ENCODE results near the gene DEGS2. TPM values are rescaled to one million over a fixed set of nuclear protein-coding genes. Genes with fewer than 3 reads are reported as not detected.

Gene DEGS2
- total and polyA plus RNA-seq, 2 of the 13 experiments (the other 11 are each of a cell fraction or from before 2014, with no cell fraction given) = 0.09 TPM

DNA sequence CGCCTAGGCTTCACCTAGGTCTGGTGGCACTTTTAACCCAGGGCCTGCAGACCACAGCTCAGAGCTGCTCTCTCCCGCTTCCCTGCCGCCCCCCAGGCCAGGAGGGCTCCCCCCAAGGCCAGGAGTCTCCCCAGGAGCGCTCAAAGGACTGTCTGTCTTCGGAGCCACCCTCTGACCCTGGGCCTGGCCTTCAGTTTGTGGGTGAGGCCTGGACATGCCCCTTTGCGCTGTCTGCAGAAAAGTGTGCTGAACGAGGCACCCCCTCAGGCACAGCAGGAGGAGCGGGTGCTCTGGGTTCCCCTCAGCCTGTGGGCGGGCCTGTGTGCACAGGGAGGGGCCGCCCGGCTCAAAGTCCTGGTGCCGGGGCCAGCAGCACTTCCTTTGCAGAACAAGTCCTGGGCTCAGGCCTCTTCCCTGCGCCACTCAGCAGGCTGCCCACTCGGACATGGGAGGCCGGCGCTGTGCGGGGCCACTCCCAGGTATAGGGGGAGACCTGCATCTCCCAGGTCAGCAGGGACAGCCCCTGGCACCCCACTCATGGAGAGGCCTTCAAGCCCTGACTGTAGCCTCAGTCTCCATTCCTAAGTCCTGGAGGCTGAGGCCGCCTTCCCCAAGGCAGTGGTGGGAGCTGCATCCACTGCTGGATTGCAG lies 14.3 kb downstream of the DEGS2 start (continued):
- TF ChIP-seq, protein P1, sequence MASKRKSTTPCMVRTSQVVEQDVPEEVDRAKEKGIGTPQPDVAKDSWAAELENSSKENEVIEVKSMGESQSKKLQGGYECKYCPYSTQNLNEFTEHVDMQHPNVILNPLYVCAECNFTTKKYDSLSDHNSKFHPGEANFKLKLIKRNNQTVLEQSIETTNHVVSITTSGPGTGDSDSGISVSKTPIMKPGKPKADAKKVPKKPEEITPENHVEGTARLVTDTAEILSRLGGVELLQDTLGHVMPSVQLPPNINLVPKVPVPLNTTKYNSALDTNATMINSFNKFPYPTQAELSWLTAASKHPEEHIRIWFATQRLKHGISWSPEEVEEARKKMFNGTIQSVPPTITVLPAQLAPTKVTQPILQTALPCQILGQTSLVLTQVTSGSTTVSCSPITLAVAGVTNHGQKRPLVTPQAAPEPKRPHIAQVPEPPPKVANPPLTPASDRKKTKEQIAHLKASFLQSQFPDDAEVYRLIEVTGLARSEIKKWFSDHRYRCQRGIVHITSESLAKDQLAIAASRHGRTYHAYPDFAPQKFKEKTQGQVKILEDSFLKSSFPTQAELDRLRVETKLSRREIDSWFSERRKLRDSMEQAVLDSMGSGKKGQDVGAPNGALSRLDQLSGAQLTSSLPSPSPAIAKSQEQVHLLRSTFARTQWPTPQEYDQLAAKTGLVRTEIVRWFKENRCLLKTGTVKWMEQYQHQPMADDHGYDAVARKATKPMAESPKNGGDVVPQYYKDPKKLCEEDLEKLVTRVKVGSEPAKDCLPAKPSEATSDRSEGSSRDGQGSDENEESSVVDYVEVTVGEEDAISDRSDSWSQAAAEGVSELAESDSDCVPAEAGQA (IDR thresholded peaks at IDR 0.05; ENCODE audit: low read depth) = no peak
- TF ChIP-seq, protein P1 (CRISPR knock-in tag; IDR thresholded peaks at IDR 0.05; ENCODE audit: borderline replicate concordance) = no peak
- TF ChIP-seq JUN (CRISPR knock-in tag; IDR thresholded peaks at IDR 0.05) (0 out of 2 replicates have a peak, but pooled peaks have one; percentile 29), SRF (IDR thresholded peaks at IDR 0.05; ENCODE audit: low read depth, low read length) (no peak), ZNF274 (CRISPR knock-in tag; IDR thresholded peaks at IDR 0.05) (0 out of 2 replicates have a peak, but pooled peaks have one; percentile 33), RARA (CRISPR knock-in tag; IDR thresholded peaks at IDR 0.05) (peak; percentile 42; the same call in 1 of the 2 replicates), HOXD1 (CRISPR knock-in tag; IDR thresholded peaks at IDR 0.05) (no peak), ZNF20 (CRISPR knock-in tag; IDR thresholded peaks at IDR 0.05) (no peak), ADNP (CRISPR knock-in tag; IDR thresholded peaks at IDR 0.05) (no peak), ZNF570 (CRISPR knock-in tag; IDR thresholded peaks at IDR 0.05; ENCODE audit: borderline replicate concordance) (no peak), POGZ (CRISPR knock-in tag; IDR thresholded peaks at IDR 0.05) (no peak), ZNF749 (CRISPR knock-in tag; IDR thresholded peaks at IDR 0.05; ENCODE audit: borderline replicate concordance) (0 out of 2 replicates have a peak, but pooled peaks have one; percentile 43)
- TF ChIP-seq, protein P2, sequence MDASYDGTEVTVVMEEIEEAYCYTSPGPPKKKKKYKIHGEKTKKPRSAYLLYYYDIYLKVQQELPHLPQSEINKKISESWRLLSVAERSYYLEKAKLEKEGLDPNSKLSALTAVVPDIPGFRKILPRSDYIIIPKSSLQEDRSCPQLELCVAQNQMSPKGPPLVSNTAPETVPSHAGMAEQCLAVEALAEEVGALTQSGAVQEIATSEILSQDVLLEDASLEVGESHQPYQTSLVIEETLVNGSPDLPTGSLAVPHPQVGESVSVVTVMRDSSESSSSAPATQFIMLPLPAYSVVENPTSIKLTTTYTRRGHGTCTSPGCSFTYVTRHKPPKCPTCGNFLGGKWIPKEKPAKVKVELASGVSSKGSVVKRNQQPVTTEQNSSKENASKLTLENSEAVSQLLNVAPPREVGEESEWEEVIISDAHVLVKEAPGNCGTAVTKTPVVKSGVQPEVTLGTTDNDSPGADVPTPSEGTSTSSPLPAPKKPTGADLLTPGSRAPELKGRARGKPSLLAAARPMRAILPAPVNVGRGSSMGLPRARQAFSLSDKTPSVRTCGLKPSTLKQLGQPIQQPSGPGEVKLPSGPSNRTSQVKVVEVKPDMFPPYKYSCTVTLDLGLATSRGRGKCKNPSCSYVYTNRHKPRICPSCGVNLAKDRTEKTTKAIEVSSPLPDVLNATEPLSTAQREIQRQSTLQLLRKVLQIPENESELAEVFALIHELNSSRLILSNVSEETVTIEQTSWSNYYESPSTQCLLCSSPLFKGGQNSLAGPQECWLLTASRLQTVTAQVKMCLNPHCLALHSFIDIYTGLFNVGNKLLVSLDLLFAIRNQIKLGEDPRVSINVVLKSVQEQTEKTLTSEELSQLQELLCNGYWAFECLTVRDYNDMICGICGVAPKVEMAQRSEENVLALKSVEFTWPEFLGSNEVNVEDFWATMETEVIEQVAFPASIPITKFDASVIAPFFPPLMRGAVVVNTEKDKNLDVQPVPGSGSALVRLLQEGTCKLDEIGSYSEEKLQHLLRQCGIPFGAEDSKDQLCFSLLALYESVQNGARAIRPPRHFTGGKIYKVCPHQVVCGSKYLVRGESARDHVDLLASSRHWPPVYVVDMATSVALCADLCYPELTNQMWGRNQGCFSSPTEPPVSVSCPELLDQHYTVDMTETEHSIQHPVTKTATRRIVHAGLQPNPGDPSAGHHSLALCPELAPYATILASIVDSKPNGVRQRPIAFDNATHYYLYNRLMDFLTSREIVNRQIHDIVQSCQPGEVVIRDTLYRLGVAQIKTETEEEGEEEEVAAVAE (CRISPR knock-in tag; IDR thresholded peaks at IDR 0.05; ENCODE audit: borderline replicate concordance) = no peak
- TF ChIP-seq, protein P3, sequence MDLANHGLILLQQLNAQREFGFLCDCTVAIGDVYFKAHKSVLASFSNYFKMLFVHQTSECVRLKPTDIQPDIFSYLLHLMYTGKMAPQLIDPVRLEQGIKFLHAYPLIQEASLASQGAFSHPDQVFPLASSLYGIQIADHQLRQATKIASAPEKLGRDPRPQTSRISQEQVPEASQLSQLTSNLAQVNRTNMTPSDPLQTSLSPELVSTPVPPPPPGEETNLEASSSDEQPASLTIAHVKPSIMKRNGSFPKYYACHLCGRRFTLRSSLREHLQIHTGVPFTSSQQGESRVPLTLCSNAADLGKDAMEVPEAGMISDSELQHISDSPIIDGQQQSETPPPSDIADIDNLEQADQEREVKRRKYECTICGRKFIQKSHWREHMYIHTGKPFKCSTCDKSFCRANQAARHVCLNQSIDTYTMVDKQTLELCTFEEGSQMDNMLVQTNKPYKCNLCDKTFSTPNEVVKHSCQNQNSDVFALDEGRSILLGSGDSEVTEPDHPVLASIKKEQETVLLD (CRISPR knock-in tag; IDR thresholded peaks at IDR 0.05; ENCODE audit: low read depth) = no peak
- TF ChIP-seq, protein P4, sequence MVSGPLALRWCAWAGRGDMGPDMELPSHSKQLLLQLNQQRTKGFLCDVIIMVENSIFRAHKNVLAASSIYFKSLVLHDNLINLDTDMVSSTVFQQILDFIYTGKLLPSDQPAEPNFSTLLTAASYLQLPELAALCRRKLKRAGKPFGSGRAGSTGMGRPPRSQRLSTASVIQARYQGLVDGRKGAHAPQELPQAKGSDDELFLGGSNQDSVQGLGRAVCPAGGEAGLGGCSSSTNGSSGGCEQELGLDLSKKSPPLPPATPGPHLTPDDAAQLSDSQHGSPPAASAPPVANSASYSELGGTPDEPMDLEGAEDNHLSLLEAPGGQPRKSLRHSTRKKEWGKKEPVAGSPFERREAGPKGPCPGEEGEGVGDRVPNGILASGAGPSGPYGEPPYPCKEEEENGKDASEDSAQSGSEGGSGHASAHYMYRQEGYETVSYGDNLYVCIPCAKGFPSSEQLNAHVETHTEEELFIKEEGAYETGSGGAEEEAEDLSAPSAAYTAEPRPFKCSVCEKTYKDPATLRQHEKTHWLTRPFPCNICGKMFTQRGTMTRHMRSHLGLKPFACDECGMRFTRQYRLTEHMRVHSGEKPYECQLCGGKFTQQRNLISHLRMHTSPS (CRISPR knock-in tag; IDR thresholded peaks at IDR 0.05; ENCODE audit: low read depth) = peak; percentile 62

Measured in HepG2 (cell line).